Epithelial cell of proximal tubule (primary cell): Measurements from ENCODE around the gene RIN3. TPM values are rescaled to one million over a fixed set of nuclear protein-coding genes. Genes with fewer than 3 reads are reported as not detected.

Source experiments
- DNase-seq: peaks from one replicate; pipeline ENCODE4 v3.0.0-alpha.2; 2011; ENCODE audit warnings: low read depth
- H3K4me3 ChIP-seq: 2 replicates; pipeline ENCODE4 v1.5.1; 2011; ENCODE audit warnings: low read depth, mild to moderate bottlenecking, low read length
- CTCF ChIP-seq: conservative IDR thresholded peaks from 2 replicates; pipeline ENCODE4 v1.5.1; 2012; ENCODE audit warnings: low read depth, mild to moderate bottlenecking, low read length
- total RNA-seq: library from RNA; depleted of rRNA; stranded (reverse); fragments of >200 nt; gene quantifications from 2 replicates; pipeline ENCODE4 v1.2.3, GENCODE V29; 2015

Gene RIN3
- total RNA-seq, 1 donor from 2014 or later: 7.4 TPM

GRCh38 chr14:92641306-92641705 lies 127.7 kb downstream of the RIN3 start:
- no peak for TF ChIP-seq CTCF
- H3K4me3 ChIP-seq: no peak overlapping the region
- no peak for DNase-seq

- DNase-seq: peak; percentile 44
- no peak overlapping the region for H3K4me3 ChIP-seq
- TF ChIP-seq CTCF: no peak
These were observed 130.8 kb downstream of the RIN3 start for GRCh38 chr14:92644171-92644969.

GRCh38 chr14:92644970-92645515 lies 131.5 kb downstream of the RIN3 start:
- no peak for TF ChIP-seq CTCF
- DNase-seq: no peak
- no peak overlapping the region for H3K4me3 ChIP-seq

- DNase-seq: no peak
- H3K4me3 ChIP-seq: no peak overlapping the region
- TF ChIP-seq CTCF: no peak
These were observed 132.4 kb downstream of the RIN3 start for GRCh38 chr14:92645841-92646478.

- no peak overlapping the region for H3K4me3 ChIP-seq
- no peak for TF ChIP-seq CTCF
- no peak for DNase-seq
These were observed 133.6 kb downstream of the RIN3 start for GRCh38 chr14:92646952-92647796.

- DNase-seq: no peak
- no peak for TF ChIP-seq CTCF
- H3K4me3 ChIP-seq: no peak overlapping the region
These were observed 134.3 kb downstream of the RIN3 start for GRCh38 chr14:92647797-92648279.
